ACC112 (cell line): ENCODE results near the gene TAS1R1.
"Not testable (repeated sequence)": the region's sequence is repeated elsewhere in the genome, so short reads cannot be mapped to it uniquely, and the experiment has no call there.

ENCODE experiments used
- H2AFZ ChIP-seq: fragments of 200-600 bp; sonication (generic); one replicate; pipeline ENCODE4 v1.6.0; 2017; ENCODE audit warnings: antibody characterized with exemption, low read length; ENCODE audit not compliant: unreplicated experiment
- H3K27ac ChIP-seq: fragments of 200-600 bp; sonication (generic); 2 replicates; pipeline ENCODE4 v1.5.1; 2014; ENCODE audit warnings: low read depth, mild to moderate bottlenecking, antibody characterized with exemption, low read length, moderate library complexity
- H3K27me3 ChIP-seq: fragments of 200-600 bp; sonication (generic); 2 replicates; pipeline ENCODE4 v1.6.1; 2014; ENCODE audit warnings: mild to moderate bottlenecking, antibody characterized with exemption, low read length, moderate library complexity, mixed read lengths; ENCODE audit not compliant: insufficient read depth
- H3K36me3 ChIP-seq: fragments of 200-600 bp; sonication (generic); 2 replicates; pipeline ENCODE4 v1.6.1; 2016; ENCODE audit warnings: mild to moderate bottlenecking, antibody characterized with exemption, low read length, moderate library complexity, mixed read lengths; ENCODE audit not compliant: insufficient read depth
- H3K4me1 ChIP-seq: fragments of 200-600 bp; sonication (generic); one replicate; pipeline ENCODE4 v1.6.1; 2016; ENCODE audit warnings: low read length, mixed read lengths; ENCODE audit not compliant: insufficient read depth, unreplicated experiment, control insufficient read depth
- H3K4me3 ChIP-seq: fragments of 200-600 bp; sonication (generic); 2 replicates; pipeline ENCODE4 v1.5.1; 2014; ENCODE audit warnings: mild to moderate bottlenecking, low read depth, low read length
- H3K79me2 ChIP-seq: fragments of 200-600 bp; sonication (generic); one replicate; pipeline ENCODE4 v1.6.0; 2016; ENCODE audit warnings: low read length; ENCODE audit not compliant: control insufficient read depth, unreplicated experiment, insufficient read depth

TAS1R1 gene

DNA sequence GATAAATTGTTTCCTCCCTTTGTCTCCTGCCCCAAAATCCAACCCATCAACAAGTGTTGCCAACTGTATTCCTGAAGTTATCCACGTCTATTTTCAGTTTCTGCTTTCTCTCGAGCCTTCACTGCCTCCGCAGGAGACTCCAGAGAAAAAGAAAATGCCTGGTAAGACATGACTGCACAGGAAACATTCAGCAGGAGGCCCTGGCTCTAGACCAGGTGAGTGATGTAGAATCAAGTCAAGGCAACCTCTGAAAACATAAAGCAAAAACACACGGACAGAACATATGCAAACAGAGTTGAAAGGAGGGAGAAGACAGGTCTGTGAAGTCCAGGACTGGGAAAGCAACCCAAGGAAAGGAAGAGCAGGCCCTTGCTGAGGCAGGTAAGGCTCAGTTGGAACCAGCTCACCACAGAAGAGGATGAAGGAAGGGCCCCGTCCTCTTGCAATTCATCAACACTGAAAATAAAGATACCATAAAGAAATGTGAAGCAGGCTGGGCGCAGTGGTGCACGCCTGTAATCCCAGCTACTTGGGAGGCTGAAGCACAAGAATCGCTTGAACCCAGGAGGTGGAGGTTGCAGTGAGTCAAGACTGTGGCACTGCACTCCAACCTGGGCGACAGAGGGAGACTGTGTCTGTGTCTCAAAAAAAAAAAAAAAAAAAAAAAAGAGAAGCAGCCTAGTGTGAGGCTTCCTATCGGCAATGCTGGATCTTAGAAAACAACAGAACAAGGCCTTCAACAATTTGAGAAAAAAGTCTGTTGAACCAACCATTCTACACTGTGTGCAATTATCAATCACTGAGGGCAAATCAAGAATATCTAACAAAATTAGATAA, 9.6 kb upstream of the TAS1R1 start:
- Histone ChIP-seq H3K36me3 (peaks cover 22% of the 10 kb centered on the region), H2AFZ (no peak overlapping the region), H3K4me3 (peak overlapping the region; percentile 34; the same call in 1 of the 2 replicates), H3K27ac (peak overlapping the region; percentile 84), H3K79me2 (peaks cover 4% of the 10 kb centered on the region), H3K4me1 (peaks cover 32% of the 10 kb centered on the region), H3K27me3 (no peaks in the 10 kb centered on the region)

DNA sequence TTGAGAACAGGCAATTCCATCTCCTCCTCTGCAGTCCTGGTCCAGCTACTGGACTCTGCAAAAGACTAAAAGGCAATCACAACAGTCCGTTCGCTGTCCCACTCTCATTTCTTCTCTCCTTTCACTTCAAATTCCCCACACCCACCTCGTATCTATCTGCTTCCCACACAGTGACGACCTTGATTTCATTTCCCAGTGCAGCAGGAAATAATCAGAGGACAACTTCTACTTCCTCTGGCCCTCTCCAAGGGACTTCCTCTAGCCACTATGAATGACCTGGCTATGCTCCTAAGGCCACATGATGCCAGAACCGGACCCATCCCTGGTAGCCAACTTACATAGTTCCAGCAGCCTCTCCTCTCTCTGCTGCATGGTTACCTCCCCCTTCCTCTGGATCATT, 8.8 kb upstream of the TAS1R1 start:
- Histone ChIP-seq H3K4me1 (peaks cover 32% of the 10 kb centered on the region), H3K4me3 (no peak overlapping the region), H3K36me3 (peaks cover 22% of the 10 kb centered on the region), H2AFZ (no peak overlapping the region), H3K27me3 (no peaks in the 10 kb centered on the region), H3K27ac (peak overlapping the region; percentile 84), H3K79me2 (peaks cover 8% of the 10 kb centered on the region)

DNA sequence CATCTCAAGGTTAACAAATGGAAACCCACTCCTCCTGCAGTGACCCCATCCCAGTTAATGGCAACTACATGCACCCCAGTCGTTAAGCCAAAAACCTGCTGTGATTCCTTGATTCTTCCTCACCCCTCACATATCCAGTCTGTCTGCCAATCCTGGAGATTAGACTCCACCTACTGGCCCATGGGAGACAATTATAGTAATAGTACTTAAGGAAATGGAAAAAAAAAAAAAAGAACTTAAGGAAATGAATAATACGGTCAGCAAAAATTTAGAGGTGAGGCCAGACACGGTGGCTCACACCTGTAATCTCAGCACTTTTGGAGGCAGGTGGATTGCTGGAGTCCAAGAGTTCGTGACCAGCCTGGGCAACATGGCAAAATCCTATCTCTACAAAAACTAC, 7.8 kb upstream of the TAS1R1 start:
- Histone ChIP-seq H3K27me3 (no peaks in the 10 kb centered on the region), H3K4me3 (no peak overlapping the region), H3K27ac (0 out of 2 replicates have a peak overlapping the region, but pooled peaks have one; percentile 84), H3K79me2 (peaks cover 8% of the 10 kb centered on the region), H3K36me3 (peaks cover 22% of the 10 kb centered on the region), H3K4me1 (peaks cover 32% of the 10 kb centered on the region), H2AFZ (no peak overlapping the region)

GRCh38 chr1:6554031-6554906, 838 bp upstream of the TAS1R1 start, which contains the start of gene NOL9:
NOL9 (minus strand) TSS chr1:6554513; CDS start chr1:6554502, 11 bp downstream.
- Histone ChIP-seq H2AFZ (peak within 1 kb of the TSS; percentile 55), H3K4me1 (peaks cover 10% of the 10 kb centered on the region), H3K4me3 (peak within 1 kb of the TSS; percentile 93), H3K79me2 (peaks cover 26% of the 10 kb centered on the region), H3K36me3 (peaks cover 5% of the 10 kb centered on the region; the same call in 1 of the 2 replicates), H3K27ac (no peak within 1 kb of the TSS), H3K27me3 (no peaks in the 10 kb centered on the region)

DNA sequence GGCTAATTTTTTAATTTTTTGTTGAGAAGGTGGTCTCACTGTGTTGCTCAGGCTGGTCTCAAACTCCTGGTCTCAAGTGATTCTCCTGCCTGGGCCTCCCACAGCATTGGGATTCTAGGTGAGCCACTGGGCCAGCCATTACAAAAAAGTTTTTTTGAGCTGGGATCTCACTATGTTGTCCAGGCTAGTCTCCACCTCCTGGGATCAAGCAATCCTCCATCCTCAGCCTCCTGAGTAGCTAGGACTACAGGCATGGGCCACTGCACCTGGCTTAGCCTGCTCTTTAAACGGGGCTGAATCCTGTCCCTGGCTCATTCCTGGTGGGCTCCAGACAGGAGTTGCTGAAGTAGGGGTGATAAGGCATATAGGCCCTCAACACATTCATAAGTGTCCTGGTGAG, 2.5 kb downstream of the TAS1R1 start:
- Histone ChIP-seq H3K27ac (no peak overlapping the region), H3K27me3 (peaks cover 4% of the 10 kb centered on the region), H2AFZ (no peak overlapping the region), H3K4me3 (no peak overlapping the region), H3K4me1 (peaks cover 10% of the 10 kb centered on the region), H3K36me3 (no peaks in the 10 kb centered on the region), H3K79me2 (peaks cover 17% of the 10 kb centered on the region)

GRCh38 chr1:6559161-6559560, 4.1 kb downstream of the TAS1R1 start:
- peaks cover 20% of the 10 kb centered on the region for H3K27me3 ChIP-seq
- not testable (repeated sequence) for H3K79me2 ChIP-seq, H3K27ac ChIP-seq, H3K4me3 ChIP-seq, H3K4me1 ChIP-seq, H2AFZ ChIP-seq, H3K36me3 ChIP-seq

DNA sequence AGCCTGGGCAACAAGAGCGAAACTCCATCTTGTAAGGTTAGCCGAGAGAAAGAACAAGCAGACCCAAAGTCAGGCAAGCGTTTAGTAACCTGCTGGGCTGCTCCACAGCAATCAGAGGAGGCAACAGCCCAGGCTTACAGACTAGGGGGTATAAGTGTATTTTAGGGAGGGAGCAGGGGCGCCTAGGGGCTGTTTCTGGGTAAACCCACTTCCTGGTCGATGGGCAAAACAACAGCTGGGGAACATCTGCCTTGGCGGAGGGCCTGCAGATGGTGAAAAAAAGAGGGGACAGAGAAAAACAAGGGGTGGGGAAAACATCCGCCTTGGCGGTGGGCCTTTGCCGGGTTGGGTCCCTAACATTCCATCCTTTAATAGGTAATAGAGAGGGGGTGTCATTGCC, 5.2 kb downstream of the TAS1R1 start:
- H2AFZ ChIP-seq: no peak overlapping the region

GRCh38 chr1:6569033-6569432, 13.9 kb downstream of the TAS1R1 start:
- no peak overlapping the region for H3K27ac ChIP-seq
- H3K36me3 ChIP-seq: no peaks in the 10 kb centered on the region
- no peak overlapping the region for H2AFZ ChIP-seq
- no peaks in the 10 kb centered on the region for H3K79me2 ChIP-seq
- no peak overlapping the region for H3K4me3 ChIP-seq
- no peaks in the 10 kb centered on the region for H3K4me1 ChIP-seq
- peaks cover 23% of the 10 kb centered on the region; the same call in 1 of the 2 replicates for H3K27me3 ChIP-seq

More for the DNA sequence above, 5.2 kb downstream of the TAS1R1 start:
- Histone ChIP-seq H3K27me3 (peaks cover 31% of the 10 kb centered on the region), H3K4me3 (no peak overlapping the region), H3K36me3 (no peaks in the 10 kb centered on the region), H3K27ac (no peak overlapping the region), H3K79me2 (no peaks in the 10 kb centered on the region), H3K4me1 (peaks cover under 1% of the 10 kb centered on the region)

- Histone ChIP-seq H2AFZ (no peak overlapping the region), H3K4me3 (no peak overlapping the region), H3K27me3 (peaks cover 12% of the 10 kb centered on the region; the same call in 1 of the 2 replicates), H3K79me2 (no peaks in the 10 kb centered on the region), H3K4me1 (no peaks in the 10 kb centered on the region), H3K36me3 (no peaks in the 10 kb centered on the region), H3K27ac (no peak overlapping the region)
These were observed 15.0 kb downstream of the TAS1R1 start for GRCh38 chr1:6570100-6570499.

DNA sequence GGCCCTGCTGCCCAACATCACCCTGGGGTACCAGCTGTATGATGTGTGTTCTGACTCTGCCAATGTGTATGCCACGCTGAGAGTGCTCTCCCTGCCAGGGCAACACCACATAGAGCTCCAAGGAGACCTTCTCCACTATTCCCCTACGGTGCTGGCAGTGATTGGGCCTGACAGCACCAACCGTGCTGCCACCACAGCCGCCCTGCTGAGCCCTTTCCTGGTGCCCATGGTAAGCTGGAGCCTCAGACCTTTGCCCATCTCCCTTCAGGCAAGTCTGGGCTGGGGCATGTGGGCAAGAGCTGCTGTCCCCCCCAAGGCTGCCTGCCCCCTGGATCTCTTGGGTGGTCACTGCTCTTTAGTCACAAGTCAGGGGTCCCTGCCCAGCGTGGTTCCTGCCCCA, 15.9 kb downstream of the TAS1R1 start:
- H3K79me2 ChIP-seq: no peaks in the 10 kb centered on the region
- H3K4me3 ChIP-seq: no peak overlapping the region
- no peak overlapping the region for H2AFZ ChIP-seq
- no peaks in the 10 kb centered on the region for H3K36me3 ChIP-seq
- no peak overlapping the region for H3K27ac ChIP-seq
- no peaks in the 10 kb centered on the region for H3K4me1 ChIP-seq
- peaks cover 3% of the 10 kb centered on the region; the same call in 1 of the 2 replicates for H3K27me3 ChIP-seq
